ENCODE measurements around the gene NKX6-2.

The NKX6-2 gene

GRCh38 chr10:132785723-132786475 lies at the start of gene NKX6-2:
Gene NKX6-2, minus strand, starts transcription at chr10:132786147. Its CDS starts 199 bp downstream, at chr10:132785948.
- Histone ChIP-seq H3K9me3 (ENCODE audit: insufficient read depth, low read depth, low read length) (no peaks in the 10 kb centered on the region), H3K9ac (ENCODE audit: low read depth, low read length) (no peak within 1 kb of the TSS), H3K27me3 (ENCODE audit: insufficient read depth, low read length) (peaks cover 96% of the 10 kb centered on the region), H3K4me1 (ENCODE audit: insufficient read depth, low read length) (no peaks in the 10 kb centered on the region; the same call in 1 of the 2 replicates), H3K27ac (ENCODE audit: low read length) (no peak within 1 kb of the TSS), H3K36me3 (ENCODE audit: insufficient read depth, low read depth, low read length) (no peaks in the 10 kb centered on the region), H3K4me3 (ENCODE audit: low read length) (no peak within 1 kb of the TSS)

DNA sequence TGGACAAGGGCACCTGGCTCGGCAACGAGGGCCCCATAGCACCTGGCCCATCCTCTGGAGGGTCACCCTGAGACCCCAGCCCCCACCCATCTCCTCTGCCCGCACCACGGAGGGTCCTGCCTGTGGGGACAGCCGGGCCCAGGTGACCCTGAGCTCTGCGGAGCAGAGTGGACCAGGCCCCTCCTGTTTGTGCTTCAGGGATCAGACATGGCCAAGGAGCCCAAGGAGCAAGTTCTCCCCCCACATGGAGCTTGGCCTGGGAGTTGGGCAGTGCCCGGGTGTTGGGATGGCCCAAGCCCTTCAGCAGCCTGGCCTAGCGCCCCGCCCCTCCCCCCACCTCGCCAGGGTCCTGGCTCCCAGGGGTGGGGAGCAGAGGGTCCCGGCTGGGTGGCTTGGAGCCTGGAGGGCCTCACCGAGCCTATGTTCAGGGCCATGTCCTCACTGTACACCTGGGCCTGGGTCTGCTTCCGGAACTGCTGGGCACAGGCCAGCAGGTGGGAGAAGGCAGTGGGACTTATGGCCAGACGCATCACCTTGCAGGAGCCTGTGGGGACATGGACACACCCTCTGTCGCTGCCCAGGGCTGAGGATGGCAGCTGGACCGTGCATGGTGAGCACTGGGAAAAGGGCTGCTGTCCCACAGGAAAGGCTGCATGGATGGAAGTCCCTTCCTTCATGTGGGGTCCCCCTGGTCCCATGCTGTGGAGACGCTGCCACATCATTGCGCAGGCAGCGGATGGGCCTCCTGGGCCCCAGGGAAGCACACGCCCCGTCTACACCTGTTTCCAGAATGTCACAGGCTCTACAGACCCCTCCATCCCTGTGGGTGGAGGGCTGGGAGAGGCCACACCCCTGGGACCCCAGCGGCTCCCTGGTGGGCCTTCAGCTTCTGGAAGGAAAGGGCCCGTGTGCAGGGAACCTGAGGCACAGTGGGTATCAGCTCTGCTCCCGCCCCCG lies 49.2 kb upstream of the NKX6-2 start:
- Histone ChIP-seq H3K36me3 (ENCODE audit: insufficient read depth, low read depth, low read length) (no peaks in the 10 kb centered on the region), H3K9me3 (ENCODE audit: insufficient read depth, low read depth, low read length) (no peaks in the 10 kb centered on the region), H3K4me3 (ENCODE audit: low read length) (no peak overlapping the region), H3K27ac (ENCODE audit: low read length) (no peak overlapping the region), H3K27me3 (ENCODE audit: insufficient read depth, low read length) (no peaks in the 10 kb centered on the region), H3K4me1 (ENCODE audit: insufficient read depth, low read length) (no peaks in the 10 kb centered on the region; the same call in 1 of the 2 replicates), H3K9ac (ENCODE audit: low read depth, low read length) (no peak overlapping the region)

DNA sequence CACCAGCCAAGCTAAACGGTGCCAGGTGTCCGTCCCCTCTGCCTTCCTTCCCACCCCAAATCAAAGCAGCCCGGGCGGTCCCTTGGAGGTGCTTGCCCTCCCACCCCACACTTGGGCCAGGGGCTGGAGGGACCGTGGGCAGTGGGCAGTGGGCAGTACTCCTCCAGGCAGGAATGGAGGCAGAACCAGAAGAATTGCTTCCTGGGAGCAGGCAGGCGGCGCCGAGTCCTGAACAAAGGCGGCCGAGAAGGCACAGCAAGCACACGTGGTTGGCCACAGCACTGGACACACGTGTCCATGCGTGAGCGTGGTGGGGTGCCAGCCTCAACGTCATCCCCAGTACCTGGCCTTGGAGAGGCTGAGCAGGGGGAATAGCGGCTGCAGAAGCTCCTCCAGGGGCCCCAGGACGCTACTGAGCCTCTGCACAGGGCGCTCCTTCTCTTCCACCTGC lies 48.4 kb upstream of the NKX6-2 start:
- no peak overlapping the region for H3K27ac ChIP-seq (ENCODE audit: low read length)
- H3K9ac ChIP-seq (ENCODE audit: low read depth, low read length): no peak overlapping the region
- H3K9me3 ChIP-seq (ENCODE audit: insufficient read depth, low read depth, low read length): no peaks in the 10 kb centered on the region
- H3K4me3 ChIP-seq (ENCODE audit: low read length): no peak overlapping the region
- H3K36me3 ChIP-seq (ENCODE audit: insufficient read depth, low read depth, low read length): no peaks in the 10 kb centered on the region
- H3K4me1 ChIP-seq (ENCODE audit: insufficient read depth, low read length): no peaks in the 10 kb centered on the region; the same call in 1 of the 2 replicates
- no peaks in the 10 kb centered on the region for H3K27me3 ChIP-seq (ENCODE audit: insufficient read depth, low read length)

- Histone ChIP-seq H3K27ac (ENCODE audit: low read length) (no peak overlapping the region), H3K27me3 (ENCODE audit: insufficient read depth, low read length) (no peaks in the 10 kb centered on the region), H3K9ac (ENCODE audit: low read depth, low read length) (no peak overlapping the region), H3K36me3 (ENCODE audit: insufficient read depth, low read depth, low read length) (no peaks in the 10 kb centered on the region), H3K9me3 (ENCODE audit: insufficient read depth, low read depth, low read length) (no peaks in the 10 kb centered on the region), H3K4me3 (ENCODE audit: low read length) (no peak overlapping the region), H3K4me1 (ENCODE audit: insufficient read depth, low read length) (no peaks in the 10 kb centered on the region; the same call in 1 of the 2 replicates)
Measured at GRCh38 chr10:132833421-132834111, 47.6 kb upstream of the NKX6-2 start.

- Histone ChIP-seq H3K36me3 (ENCODE audit: insufficient read depth, low read depth, low read length) (no peaks in the 10 kb centered on the region), H3K27ac (ENCODE audit: low read length) (no peak overlapping the region), H3K9me3 (ENCODE audit: insufficient read depth, low read depth, low read length) (no peaks in the 10 kb centered on the region), H3K9ac (ENCODE audit: low read depth, low read length) (no peak overlapping the region), H3K4me3 (ENCODE audit: low read length) (no peak overlapping the region), H3K27me3 (ENCODE audit: insufficient read depth, low read length) (no peaks in the 10 kb centered on the region), H3K4me1 (ENCODE audit: insufficient read depth, low read length) (no peaks in the 10 kb centered on the region; the same call in 1 of the 2 replicates)
Measured at GRCh38 chr10:132832186-132832969, 46.4 kb upstream of the NKX6-2 start.

GRCh38 chr10:132829403-132829802 lies 43.5 kb upstream of the NKX6-2 start:
- peaks cover 17% of the 10 kb centered on the region for H3K9me3 ChIP-seq (ENCODE audit: insufficient read depth, low read depth, low read length)
- H3K4me3 ChIP-seq (ENCODE audit: low read length): no peak overlapping the region
- H3K27ac ChIP-seq (ENCODE audit: low read length): no peak overlapping the region
- no peak overlapping the region for H3K9ac ChIP-seq (ENCODE audit: low read depth, low read length)
- H3K27me3 ChIP-seq (ENCODE audit: insufficient read depth, low read length): no peaks in the 10 kb centered on the region
- no peaks in the 10 kb centered on the region for H3K4me1 ChIP-seq (ENCODE audit: insufficient read depth, low read length)
- no peaks in the 10 kb centered on the region for H3K36me3 ChIP-seq (ENCODE audit: insufficient read depth, low read depth, low read length)

DNA sequence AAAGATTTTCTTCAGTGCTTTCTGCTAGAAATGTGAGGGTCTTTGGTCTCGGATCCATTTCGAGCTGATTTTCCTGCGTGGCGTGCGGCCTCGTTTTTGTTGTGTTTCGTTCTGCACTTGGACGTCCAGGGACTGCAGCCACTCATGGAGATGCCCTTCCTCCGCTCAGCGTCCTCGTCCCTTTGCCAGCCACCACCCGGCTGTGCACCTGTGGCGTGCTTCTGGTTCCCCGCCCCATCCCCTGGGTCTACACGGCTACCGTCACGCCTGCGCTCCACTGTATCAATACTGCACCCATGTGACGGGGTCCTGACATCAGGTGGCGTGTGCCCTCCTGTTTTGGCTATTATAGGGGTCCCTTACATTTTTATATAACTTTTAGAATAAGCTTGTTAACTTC lies 42.7 kb upstream of the NKX6-2 start:
- H3K9ac ChIP-seq (ENCODE audit: low read depth, low read length): no peak overlapping the region
- no peak overlapping the region for H3K27ac ChIP-seq (ENCODE audit: low read length)
- no peaks in the 10 kb centered on the region for H3K4me1 ChIP-seq (ENCODE audit: insufficient read depth, low read length)
- no peaks in the 10 kb centered on the region for H3K36me3 ChIP-seq (ENCODE audit: insufficient read depth, low read depth, low read length)
- H3K9me3 ChIP-seq (ENCODE audit: insufficient read depth, low read depth, low read length): peaks cover 17% of the 10 kb centered on the region
- no peaks in the 10 kb centered on the region for H3K27me3 ChIP-seq (ENCODE audit: insufficient read depth, low read length)
- H3K4me3 ChIP-seq (ENCODE audit: low read length): no peak overlapping the region

- H3K27ac ChIP-seq (ENCODE audit: low read length): no peak overlapping the region
- no peak overlapping the region for H3K4me3 ChIP-seq (ENCODE audit: low read length)
- peaks cover 17% of the 10 kb centered on the region for H3K9me3 ChIP-seq (ENCODE audit: insufficient read depth, low read depth, low read length)
- H3K36me3 ChIP-seq (ENCODE audit: insufficient read depth, low read depth, low read length): no peaks in the 10 kb centered on the region
- no peaks in the 10 kb centered on the region for H3K27me3 ChIP-seq (ENCODE audit: insufficient read depth, low read length)
- H3K4me1 ChIP-seq (ENCODE audit: insufficient read depth, low read length): no peaks in the 10 kb centered on the region
- H3K9ac ChIP-seq (ENCODE audit: low read depth, low read length): no peak overlapping the region
Measured at GRCh38 chr10:132827861-132828539, 42.1 kb upstream of the NKX6-2 start.

DNA sequence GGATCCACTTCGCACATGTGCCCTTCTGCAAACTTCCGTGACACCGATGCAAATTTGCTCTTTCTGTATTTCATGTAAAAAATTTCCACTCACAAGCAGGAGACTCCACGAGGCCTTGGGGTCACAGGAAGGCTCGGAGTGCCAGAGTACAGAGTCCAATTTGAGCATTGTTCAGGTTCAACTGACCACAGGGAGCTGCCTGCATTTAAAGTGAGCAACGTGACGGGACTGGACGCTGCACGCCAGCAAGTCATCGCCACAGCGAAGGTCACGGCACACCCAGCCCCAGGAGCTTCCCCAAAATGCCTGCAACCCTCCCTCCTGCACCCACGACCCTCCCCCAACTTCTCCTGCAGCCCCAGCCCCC lies 41.5 kb upstream of the NKX6-2 start:
- Histone ChIP-seq H3K9me3 (ENCODE audit: insufficient read depth, low read depth, low read length) (peaks cover 17% of the 10 kb centered on the region), H3K4me3 (ENCODE audit: low read length) (no peak overlapping the region), H3K27ac (ENCODE audit: low read length) (no peak overlapping the region), H3K36me3 (ENCODE audit: insufficient read depth, low read depth, low read length) (no peaks in the 10 kb centered on the region), H3K27me3 (ENCODE audit: insufficient read depth, low read length) (no peaks in the 10 kb centered on the region), H3K9ac (ENCODE audit: low read depth, low read length) (no peak overlapping the region), H3K4me1 (ENCODE audit: insufficient read depth, low read length) (no peaks in the 10 kb centered on the region)

DNA sequence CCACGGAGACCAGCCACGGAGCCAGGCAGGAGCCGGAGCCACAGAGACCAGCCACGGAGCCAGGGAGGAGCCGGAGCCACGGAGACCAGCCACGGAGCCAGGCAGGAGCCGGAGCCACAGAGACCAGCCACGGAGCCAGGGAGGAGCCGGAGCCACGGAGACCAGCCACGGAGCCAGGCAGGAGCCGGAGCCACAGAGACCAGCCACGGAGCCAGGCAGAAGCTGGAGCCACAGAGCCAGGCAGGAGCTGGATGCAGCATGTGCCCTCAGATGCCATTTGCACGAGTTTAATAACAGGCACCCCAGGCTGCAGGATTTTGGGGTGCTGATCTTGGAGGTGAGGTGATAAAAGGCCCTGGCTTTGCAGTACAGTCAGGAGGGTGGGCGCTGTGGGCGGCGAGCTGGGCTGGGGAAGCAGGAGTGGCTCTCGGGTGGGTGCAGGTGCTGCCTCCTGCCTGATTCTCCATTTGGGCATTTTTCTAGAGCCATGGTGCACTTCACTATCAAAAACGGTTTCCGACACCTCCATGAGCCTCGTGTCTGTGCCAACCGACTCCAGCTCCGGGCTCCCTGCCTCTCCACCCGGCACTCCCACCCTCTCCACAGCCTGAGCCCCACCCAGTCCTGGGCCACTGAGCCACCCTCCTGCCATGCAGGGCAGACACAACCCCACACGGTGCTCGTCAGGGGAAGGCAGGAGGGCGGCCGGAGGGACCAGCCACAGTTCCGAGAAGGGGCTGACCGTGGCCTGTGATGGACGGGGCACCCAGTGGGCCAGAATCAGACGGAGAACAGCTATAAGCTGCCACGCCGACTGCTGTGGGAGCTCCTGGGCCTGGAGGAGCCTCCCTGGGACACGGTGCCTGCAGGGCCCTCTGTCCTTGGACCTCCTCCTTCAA lies 40.8 kb upstream of the NKX6-2 start:
- Histone ChIP-seq H3K27me3 (ENCODE audit: insufficient read depth, low read length) (no peaks in the 10 kb centered on the region), H3K9ac (ENCODE audit: low read depth, low read length) (no peak overlapping the region), H3K36me3 (ENCODE audit: insufficient read depth, low read depth, low read length) (no peaks in the 10 kb centered on the region), H3K4me3 (ENCODE audit: low read length) (no peak overlapping the region), H3K4me1 (ENCODE audit: insufficient read depth, low read length) (no peaks in the 10 kb centered on the region), H3K9me3 (ENCODE audit: insufficient read depth, low read depth, low read length) (peaks cover 17% of the 10 kb centered on the region), H3K27ac (ENCODE audit: low read length) (no peak overlapping the region)
